Upper lobe of right lung (tissue), 1 donor: ENCODE data around the gene MYO18B. TPM values are rescaled to one million over a fixed set of nuclear protein-coding genes. Genes with fewer than 3 reads are reported as not detected.

Source experiments
- ATAC-seq: fragments of 200-7000 bp; cut with Tn5 transposase; one replicate; pipeline ENCODE4 v1.9.1; 2020; ENCODE audit warnings: mild to moderate bottlenecking, moderate library complexity
- DNase-seq: peaks from one replicate; pipeline ENCODE4 v3.0.0-alpha.2; 2020
- H3K27ac ChIP-seq: fragments of 200-600 bp; one replicate; pipeline ENCODE4 v1.8.0; 2022
- H3K27me3 ChIP-seq: fragments of 200-600 bp; one replicate; pipeline ENCODE4 v1.8.0; 2022; ENCODE audit warnings: mild to moderate bottlenecking
- H3K36me3 ChIP-seq: fragments of 200-600 bp; one replicate; pipeline ENCODE4 v1.8.0; 2022
- H3K4me1 ChIP-seq: fragments of 200-600 bp; one replicate; pipeline ENCODE4 v1.8.0; 2022
- H3K4me3 ChIP-seq: fragments of 200-600 bp; one replicate; pipeline ENCODE4 v1.8.0; 2022; ENCODE audit warnings: mild to moderate bottlenecking
- H3K9me3 ChIP-seq: fragments of 200-600 bp; one replicate; pipeline ENCODE4 v1.8.0; 2022
- CTCF ChIP-seq: fragments of 200-600 bp; IDR thresholded peaks from one replicate; pipeline ENCODE4 v1.8.0; 2022; ENCODE audit warnings: antibody characterized with exemption
- intact Hi-C: fragments of 100-400 bp; cut with DNase I; formaldehyde crosslinking; loops from one replicate; pipeline ENCODE4 v1.11.0; 2022
- total RNA-seq: library from RNA; stranded (reverse); fragmentation: NEBNext Ultra II Directional; extraction: Animal tissue kit (Norgen Biotek cat#: 25700); gene quantifications from one replicate; pipeline ENCODE4 v1.2.1, GENCODE V29; 2021
- donor health status: DM: no; HTN: yes; CAD: no; lungs with severe emphysema.

Gene MYO18B
- total RNA-seq, 1 donor from 2014 or later = 0.14 TPM

- Histone ChIP-seq H3K9me3 (no peaks in the 10 kb centered on the region), H3K36me3 (no peaks in the 10 kb centered on the region), H3K4me3 (no peak overlapping the region), H3K27me3 (peaks cover 10% of the 10 kb centered on the region), H3K27ac (no peak overlapping the region), H3K4me1 (no peaks in the 10 kb centered on the region)
- intact Hi-C loops = no loop called here
- ATAC-seq = no peak
- no peak for DNase-seq
- TF ChIP-seq CTCF = no peak
Measured at GRCh38 chr22:26047516-26047915, 305.5 kb downstream of the MYO18B start.

- Histone ChIP-seq H3K9me3 (no peaks in the 10 kb centered on the region), H3K4me1 (no peaks in the 10 kb centered on the region), H3K27ac (no peak overlapping the region), H3K4me3 (no peak overlapping the region), H3K27me3 (peaks cover 10% of the 10 kb centered on the region), H3K36me3 (no peaks in the 10 kb centered on the region)
- intact Hi-C loops = no loop called here
- no peak for ATAC-seq
- no peak for DNase-seq
- TF ChIP-seq CTCF = no peak
Measured at GRCh38 chr22:26047920-26048319, 305.9 kb downstream of the MYO18B start.

GRCh38 chr22:26050079-26050478, 308.1 kb downstream of the MYO18B start:
- no peak overlapping the region for H3K4me3 ChIP-seq
- TF ChIP-seq CTCF = no peak
- DNase-seq (no peak), ATAC-seq (no peak)
- no peaks in the 10 kb centered on the region for H3K4me1 ChIP-seq
- intact Hi-C loops = no loop called here
- H3K27ac ChIP-seq = no peak overlapping the region
- H3K27me3 ChIP-seq = peaks cover 7% of the 10 kb centered on the region
- H3K36me3 ChIP-seq = no peaks in the 10 kb centered on the region
- H3K9me3 ChIP-seq = no peaks in the 10 kb centered on the region

- ATAC-seq = no peak
- H3K4me3 ChIP-seq = no peak overlapping the region
- H3K4me1 ChIP-seq = no peaks in the 10 kb centered on the region
- TF ChIP-seq CTCF = no peak
- H3K36me3 ChIP-seq = no peaks in the 10 kb centered on the region
- intact Hi-C loops = no loop called here
- H3K27me3 ChIP-seq = peaks cover 5% of the 10 kb centered on the region
- H3K9me3 ChIP-seq = no peaks in the 10 kb centered on the region
- DNase-seq = no peak
- no peak overlapping the region for H3K27ac ChIP-seq
Measured at GRCh38 chr22:26053737-26054316, 311.8 kb downstream of the MYO18B start.

GRCh38 chr22:26054841-26055605, 313.0 kb downstream of the MYO18B start:
- no peak overlapping the region for H3K27ac ChIP-seq
- ATAC-seq (no peak), DNase-seq (no peak)
- no peak for TF ChIP-seq CTCF
- intact Hi-C loops = no loop called here
- no peaks in the 10 kb centered on the region for H3K27me3 ChIP-seq
- H3K4me1 ChIP-seq = no peaks in the 10 kb centered on the region
- H3K4me3 ChIP-seq = no peak overlapping the region
- no peaks in the 10 kb centered on the region for H3K9me3 ChIP-seq
- H3K36me3 ChIP-seq = no peaks in the 10 kb centered on the region
